Right atrium auricular region (tissue), 2 donors: ENCODE data around the gene KCTD16. TPM values are rescaled to one million over a fixed set of nuclear protein-coding genes. Genes with fewer than 3 reads are reported as not detected.

Source experiments
- DNase-seq: peaks from one replicate; pipeline ENCODE4 v3.0.0-alpha.2; 2019; ENCODE audit warnings: low spot score
- H3K27ac ChIP-seq, 2 donors: fragments of 200-600 bp; sonication (generic); 1 replicate in 1 of 2; 2 replicates in 1 of 2; pipeline ENCODE4 v1.5.1; 2016 to 2019
- H3K27me3 ChIP-seq, 2 donors: fragments of 200-600 bp; sonication (generic); one replicate each; pipeline versions ENCODE4 v1.5.1 to v1.6.0; 2017 to 2019
- H3K36me3 ChIP-seq: fragments of 200-600 bp; sonication (generic); one replicate; pipeline ENCODE4 v1.5.1; 2016
- H3K4me1 ChIP-seq, 2 donors: fragments of 200-600 bp; sonication (generic); one replicate each; pipeline versions ENCODE4 v1.5.1 to v1.6.0; 2017 to 2019
- H3K4me3 ChIP-seq, 2 donors: fragments of 200-600 bp; sonication (generic); 1 replicate in 1 of 2; 2 replicates in 1 of 2; pipeline ENCODE4 v1.5.1; 2017 to 2019; ENCODE audit warnings: mild to moderate bottlenecking in 1 of 2, moderate library complexity in 1 of 2
- H3K9me3 ChIP-seq, 2 donors: fragments of 200-600 bp; sonication (generic); one replicate each; pipeline ENCODE4 v1.5.1; 2019
- CTCF ChIP-seq, 2 donors: fragments of 200-600 bp; sonication (generic); IDR thresholded peaks; one replicate each; pipeline ENCODE4 v1.5.1; 2019; ENCODE audit warnings: antibody characterized with exemption in 2 of 2
- total RNA-seq, 2 donors: library from RNA; depleted of rRNA; stranded (reverse); fragments of >200 nt; gene quantifications; one replicate each; pipeline ENCODE4 v1.1.0, GENCODE V29; 2016

KCTD16 gene
- total RNA-seq, 2 donors from 2014 or later, result 0.04 to 0.28 TPM

- no peaks in the 10 kb centered on the region for H3K27me3 ChIP-seq
- TF ChIP-seq CTCF (IDR thresholded peaks at IDR 0.05), result no peak
- no peak overlapping the region for H3K27ac ChIP-seq
- H3K9me3 ChIP-seq, result no peaks in the 10 kb centered on the region
- peaks cover 43% of the 10 kb centered on the region for H3K36me3 ChIP-seq
- H3K4me3 ChIP-seq, result no peak overlapping the region
- peaks cover 0 to 21% of the 10 kb centered on the region in 2 donors for H3K4me1 ChIP-seq
- DNase-seq, result no peak
Measured at GRCh38 chr5:144166696-144167095, 4.0 kb upstream of the KCTD16 start.

GRCh38 chr5:144167998-144168397, 2.7 kb upstream of the KCTD16 start:
- Histone ChIP-seq H3K4me3 (no peak overlapping the region), H3K36me3 (peaks cover 30% of the 10 kb centered on the region), H3K27ac (no peak overlapping the region), H3K9me3 (no peaks in the 10 kb centered on the region), H3K4me1 (peaks cover 0 to 21% of the 10 kb centered on the region in 2 donors), H3K27me3 (no peaks in the 10 kb centered on the region)
- TF ChIP-seq CTCF (IDR thresholded peaks at IDR 0.05), result no peak
- DNase-seq, result no peak

GRCh38 chr5:144169904-144170275, 783 bp upstream of the KCTD16 start:
- Histone ChIP-seq H3K36me3 (peaks cover 11% of the 10 kb centered on the region), H3K4me3 (peak overlapping the region; percentile 76 to 79), H3K27me3 (no peaks in the 10 kb centered on the region)

GRCh38 chr5:144173766-144174165, 3.1 kb downstream of the KCTD16 start:
- peaks cover 0 to 12% of the 10 kb centered on the region in 2 donors for H3K4me1 ChIP-seq
- no peak overlapping the region for H3K4me3 ChIP-seq
- no peak overlapping the region for H3K27ac ChIP-seq
- H3K9me3 ChIP-seq, result no peaks in the 10 kb centered on the region
- TF ChIP-seq CTCF (IDR thresholded peaks at IDR 0.05), result no peak
- no peaks in the 10 kb centered on the region for H3K36me3 ChIP-seq
- no peak for DNase-seq
- H3K27me3 ChIP-seq, result no peaks in the 10 kb centered on the region

More at GRCh38 chr5:144169904-144170275, 783 bp upstream of the KCTD16 start:
- H3K9me3 ChIP-seq, result no peaks in the 10 kb centered on the region
- H3K27ac ChIP-seq, result peak overlapping the region; percentile 79 to 81
- no peak for DNase-seq
- peaks cover 0 to 21% of the 10 kb centered on the region in 2 donors for H3K4me1 ChIP-seq
- TF ChIP-seq CTCF (IDR thresholded peaks at IDR 0.05), result no peak

GRCh38 chr5:144177548-144177947, 6.9 kb downstream of the KCTD16 start:
- DNase-seq, result no peak
- H3K4me1 ChIP-seq, result no peaks in the 10 kb centered on the region
- H3K27ac ChIP-seq, result no peak overlapping the region
- H3K27me3 ChIP-seq, result no peaks in the 10 kb centered on the region
- no peak overlapping the region for H3K4me3 ChIP-seq
- no peak for TF ChIP-seq CTCF (IDR thresholded peaks at IDR 0.05)
- no peaks in the 10 kb centered on the region for H3K9me3 ChIP-seq
- H3K36me3 ChIP-seq, result no peaks in the 10 kb centered on the region

GRCh38 chr5:144179226-144179625, 8.6 kb downstream of the KCTD16 start:
- no peak overlapping the region for H3K27ac ChIP-seq
- no peaks in the 10 kb centered on the region for H3K9me3 ChIP-seq
- H3K36me3 ChIP-seq, result no peaks in the 10 kb centered on the region
- no peaks in the 10 kb centered on the region for H3K4me1 ChIP-seq
- no peak overlapping the region for H3K4me3 ChIP-seq
- no peak for TF ChIP-seq CTCF (IDR thresholded peaks at IDR 0.05)
- H3K27me3 ChIP-seq, result no peaks in the 10 kb centered on the region
- DNase-seq, result no peak
